ENCODE results near the gene FAF2.
"Not testable (repeated sequence)": the region's sequence is repeated elsewhere in the genome, so short reads cannot be mapped to it uniquely, and the experiment has no call there.

GRCh38 chr5:176442911-176443310 is 5.3 kb upstream of the FAF2 start:
- not testable (repeated sequence) for TF ChIP-seq POLR2A, POLR2AphosphoS5 (IDR thresholded peaks at IDR 0.05; ENCODE audit: low read depth, low read length)
